Prostate gland (tissue), 2 donors: Measurements from ENCODE around the gene PSD4.

Source experiments
- CTCF ChIP-seq, 4 experiments: fragments of 200-600 bp in 2 of 4; fragments of 450-650 bp in 2 of 4; sonication (generic) in 2 of 4; IDR thresholded peaks; 1 replicate in 3 of 4; 2 replicates in 1 of 4; pipeline ENCODE4 v1.5.1; 2016 to 2019; ENCODE audit warnings: antibody characterized with exemption in 4 of 4, mild to moderate bottlenecking in 2 of 4, moderate library complexity in 2 of 4
- POLR2A ChIP-seq: fragments of 450-650 bp; IDR thresholded peaks from one replicate; pipeline ENCODE4 v1.6.1; 2016; ENCODE audit warnings: antibody characterized with exemption, mild to moderate bottlenecking
- POLR2AphosphoS5 ChIP-seq: sonication (generic); formaldehyde crosslinking; IDR thresholded peaks from one replicate; pipeline ENCODE4 v1.6.1; 2017; ENCODE audit warnings: antibody characterized with exemption

DNA sequence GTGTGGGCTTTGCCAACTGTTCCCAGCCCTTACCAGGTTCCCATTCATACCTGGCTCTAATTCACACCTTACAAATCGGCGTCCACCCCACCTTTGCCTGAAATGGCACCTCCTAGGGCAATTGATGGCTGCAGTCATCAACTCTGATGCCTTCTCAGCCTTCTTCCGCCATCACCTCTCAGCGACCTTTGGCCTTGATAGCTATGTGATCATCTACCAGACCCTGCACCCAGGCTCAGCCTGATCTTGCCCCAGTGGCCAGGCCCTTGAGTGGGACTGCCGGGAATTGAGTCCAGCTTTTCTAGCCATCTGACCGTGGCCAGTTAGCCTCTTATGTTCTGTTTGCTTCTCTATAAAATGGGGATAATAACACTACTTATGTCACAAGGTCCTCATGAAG is 32.5 kb downstream of the PSD4 start:
- TF ChIP-seq POLR2A (no peak), CTCF (IDR thresholded peaks at IDR 0.05) (no peak), POLR2AphosphoS5 (no peak)
